B cell (primary cell): Measurements from ENCODE around the gene CSNK2B. TPM values are rescaled to one million over a fixed set of nuclear protein-coding genes. Genes with fewer than 3 reads are reported as not detected.

Source experiments
- ATAC-seq: fragments of 200-7000 bp; cut with Tn5 transposase; one replicate; pipeline ENCODE4 v1.10.0; 2021; ENCODE audit warnings: low read depth, mild to moderate bottlenecking, moderate number of reproducible peaks, moderate library complexity
- CTCF ChIA-PET: fragments of 350-600 bp; sonication (Branson Sonifier 250); formaldehyde crosslinking; loops from one replicate; lab custom pipeline; 2021; ENCODE audit warnings: antibody characterized with exemption, inconsistent platforms; lab: Charles Lee
- POLR2A ChIA-PET: fragments of 350-600 bp; sonication (Branson Sonifier 250); formaldehyde crosslinking; loops from one replicate; lab custom pipeline; 2021; ENCODE audit warnings: antibody characterized with exemption; lab: Charles Lee
- DNase-seq: peaks from one replicate; pipeline ENCODE4 v3.0.0; 2013
- H2AFZ ChIP-seq: 2 replicates; pipeline ENCODE4 v1.6.1; 2012; ENCODE audit warnings: mild to moderate bottlenecking, low read depth, low read length; ENCODE audit not compliant: insufficient read depth, poor library complexity, severe bottlenecking
- H3K27ac ChIP-seq, 2 donors: 1 replicate in 1 of 2; 2 replicates in 1 of 2; pipeline ENCODE4 v1.5.1; 2012 to 2013; ENCODE audit warnings: low read length in 2 of 2, mild to moderate bottlenecking in 2 of 2, moderate library complexity in 1 of 2
- H3K27me3 ChIP-seq, 4 experiments: fragments of 200-600 bp in 1 of 4; sonication (generic) in 1 of 4; replicated peaks in 1 of 4; 1 replicate in 2 of 4; 2 replicates in 2 of 4; pipeline versions ENCODE4 v1.6.1 to v1.7.0; 2013 to 2016; ENCODE audit warnings: low read length in 3 of 4, mild to moderate bottlenecking in 2 of 4, mixed read lengths in 1 of 4, moderate library complexity in 1 of 4; ENCODE audit not compliant: insufficient read depth in 4 of 4, control insufficient read depth in 3 of 4; ENCODE audit errors: control extremely low read depth in 1 of 4
- H3K36me3 ChIP-seq, 2 experiments: replicated peaks in 1 of 2; 1 replicate in 1 of 2; 2 replicates in 1 of 2; pipeline versions ENCODE4 v1.6.1 to v1.7.1; 2013; ENCODE audit warnings: low read length in 1 of 2; ENCODE audit not compliant: insufficient read depth in 2 of 2, control insufficient read depth in 1 of 2; ENCODE audit errors: control extremely low read depth in 1 of 2, extremely low read depth in 1 of 2
- H3K4me1 ChIP-seq, 2 donors: fragments of 200-600 bp in 1 of 2; sonication (generic) in 1 of 2; 1 replicate in 1 of 2; 2 replicates in 1 of 2; pipeline versions ENCODE4 v1.5.1 to v1.6.1; 2013 to 2017; ENCODE audit warnings: low read length in 2 of 2; ENCODE audit not compliant: control insufficient read depth in 2 of 2, insufficient read depth in 2 of 2
- H3K4me2 ChIP-seq: replicated peaks from 2 replicates; pipeline ENCODE3; 2012; ENCODE audit warnings: mild to moderate bottlenecking, low read depth, low read length; ENCODE audit not compliant: poor library complexity, severe bottlenecking
- H3K4me3 ChIP-seq, 5 experiments: fragments of 200-600 bp in 1 of 5; sonication (generic) in 1 of 5; 1 replicate in 3 of 5; 2 replicates in 2 of 5; pipeline versions ENCODE4 v1.5.1 to v1.7.0; 2011 to 2016; ENCODE audit warnings: low read length in 4 of 5, mild to moderate bottlenecking in 4 of 5, low read depth in 2 of 5, control low read depth in 1 of 5, moderate library complexity in 1 of 5; ENCODE audit not compliant: insufficient read depth in 1 of 5; ENCODE audit errors: control extremely low read depth in 1 of 5, extremely low read depth in 1 of 5
- H3K79me2 ChIP-seq: fragments of 200-600 bp; sonication (generic); one replicate; pipeline ENCODE4 v1.6.0; 2016; ENCODE audit warnings: low read length; ENCODE audit not compliant: control insufficient read depth, insufficient read depth
- H3K9ac ChIP-seq: fragments of 200-600 bp; sonication (generic); 2 replicates; pipeline ENCODE4 v1.6.1; 2017; ENCODE audit warnings: mild to moderate bottlenecking, low read length, moderate library complexity
- H3K9me3 ChIP-seq, 3 donors: one replicate each; pipeline versions ENCODE4 v1.6.1 to v1.7.1; 2013; ENCODE audit warnings: low read length in 2 of 3; ENCODE audit not compliant: control insufficient read depth in 2 of 3, insufficient read depth in 1 of 3; ENCODE audit errors: control extremely low read depth in 1 of 3
- H4K20me1 ChIP-seq: 2 replicates; pipeline ENCODE4 v1.6.0; 2012; ENCODE audit warnings: mild to moderate bottlenecking, low read length; ENCODE audit not compliant: insufficient read depth, control insufficient read depth, poor library complexity, severe bottlenecking
- H3K27ac Mint-ChIP-seq: one replicate; pipeline ENCODE4 v1.8.0; 2021; ENCODE audit warnings: mixed read lengths
- H3K27me3 Mint-ChIP-seq: one replicate; pipeline ENCODE4 v1.8.0; 2021; ENCODE audit warnings: mixed read lengths
- H3K4me1 Mint-ChIP-seq: one replicate; pipeline ENCODE4 v1.8.0; 2021; ENCODE audit warnings: mixed read lengths
- H3K4me3 Mint-ChIP-seq: one replicate; pipeline ENCODE4 v1.8.0; 2021; ENCODE audit warnings: mixed read lengths
- H3K9me3 Mint-ChIP-seq: one replicate; pipeline ENCODE4 v1.8.0; 2022; ENCODE audit warnings: mixed read lengths; ENCODE audit not compliant: insufficient read depth
- EZH2 ChIP-seq: IDR thresholded peaks from 2 replicates; pipeline ENCODE4 v1.6.1; 2012; ENCODE audit warnings: borderline replicate concordance, low read depth, mild to moderate bottlenecking, moderate library complexity, low read length; ENCODE audit not compliant: insufficient read depth, poor library complexity, severe bottlenecking
- WGBS: methylation state at CpG from one replicate; pipeline ENCODE4 v1.1.5; 2013; ENCODE audit warnings: missing lambda C conversion rate; ENCODE audit not compliant: insufficient coverage; 5-methylcytosine and 5-hydroxymethylcytosine counted together
- intact Hi-C: fragments of 100-400 bp; cut with micrococcal nuclease; formaldehyde crosslinking; loops from one replicate; pipeline ENCODE4 v1.10.0; 2022
- polyA plus RNA-seq: library from polyadenylated mRNA; depleted of rRNA; stranded (reverse); fragments of >200 nt; gene quantifications from 2 replicates; pipeline ENCODE4 v1.2.3, GENCODE V29; 2012
- total RNA-seq, 2 donors: library from RNA; stranded (reverse); fragments of 120-200 nt in 1 of 2; gene quantifications; 1 replicate in 1 of 2; 2 replicates in 1 of 2; pipeline versions ENCODE4 v1.2.3 to v1.2.4, GENCODE V29; 2013 to 2022
- TF ChIP-seq, protein P1 (sequence below): fragments of 200-600 bp; IDR thresholded peaks from one replicate; pipeline ENCODE4 v1.8.0; 2022; ENCODE audit warnings: antibody characterized with exemption, mild to moderate bottlenecking

Gene CSNK2B
- total and polyA plus RNA-seq, 2 donors (not counting 1 experiment from before 2014, with no cell fraction given) = 142 to 146 TPM

DNA sequence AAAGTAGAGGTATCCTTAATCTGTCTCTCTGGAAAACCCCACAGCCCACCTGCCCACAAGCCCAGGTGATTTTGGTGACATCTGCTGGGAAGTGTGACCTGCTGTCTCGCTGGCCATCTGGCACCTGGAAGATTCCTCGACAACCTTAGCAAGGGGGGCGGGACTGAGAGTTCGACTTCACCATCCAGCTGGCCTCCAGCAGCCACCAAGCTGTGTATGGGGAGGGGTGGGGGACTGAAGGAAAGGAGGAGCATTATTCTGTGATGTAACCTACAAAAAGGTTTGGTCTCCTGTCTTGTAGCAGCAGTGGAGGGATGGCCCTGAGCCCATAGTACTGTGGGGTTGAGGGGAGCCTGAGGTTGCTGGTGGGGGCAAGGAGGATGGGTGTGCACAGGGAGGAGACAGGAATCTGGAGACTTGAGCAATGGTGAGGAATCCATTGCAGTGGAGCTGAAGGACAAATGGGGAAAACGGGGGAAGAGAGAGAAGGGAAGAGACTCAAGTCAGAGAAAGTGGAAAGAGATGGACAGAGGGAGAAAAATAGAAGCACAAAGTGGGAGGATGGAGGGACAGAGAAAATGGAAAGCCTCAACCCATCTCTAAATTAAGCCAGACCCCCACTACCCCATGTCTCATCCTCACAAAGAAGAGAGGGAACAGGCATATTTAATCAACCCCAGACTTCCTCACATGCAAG lies 44.8 kb downstream of the CSNK2B start:
- Mint-ChIP-seq H3K4me1 (peaks cover 14% of the 10 kb centered on the region), H3K27me3 (peaks cover 3% of the 10 kb centered on the region), H3K27ac (no peak overlapping the region), H3K9me3 (no peaks in the 10 kb centered on the region), H3K4me3 (no peak overlapping the region)
- DNase-seq = no peak
- Histone ChIP-seq H3K9ac (no peak overlapping the region), H3K79me2 (no peaks in the 10 kb centered on the region), H3K27ac (no peak overlapping the region), H3K4me2 (peak overlapping the region; percentile 42), H3K9me3 (no peaks in the 10 kb centered on the region), H3K4me1 (peaks cover 10 to 16% of the 10 kb centered on the region in 2 donors), H4K20me1 (no peaks in the 10 kb centered on the region), H3K27me3 (peaks cover 0 to 6% (median 0%) of the 10 kb centered on the region in 4 experiments), H3K36me3 (no peaks in the 10 kb centered on the region), H3K4me3 (no peak overlapping the region), H2AFZ (peak overlapping the region; percentile 46)
- intact Hi-C loops = no loop called here
- ChIA-PET POLR2A (no interaction called here), CTCF (interaction anchor here (1.0 to 3.3 kb wide), 3 partner anchors 17 to 120 kb away, joined by 3 to 17 read pairs (median 14); no protein-coding TSS in a partner anchor)
- ATAC-seq = no peak
- 80% methylated on average over 5 of the region's 5 CpGs for WGBS
- no peak for TF ChIP-seq EZH2
- TF ChIP-seq, protein P1, sequence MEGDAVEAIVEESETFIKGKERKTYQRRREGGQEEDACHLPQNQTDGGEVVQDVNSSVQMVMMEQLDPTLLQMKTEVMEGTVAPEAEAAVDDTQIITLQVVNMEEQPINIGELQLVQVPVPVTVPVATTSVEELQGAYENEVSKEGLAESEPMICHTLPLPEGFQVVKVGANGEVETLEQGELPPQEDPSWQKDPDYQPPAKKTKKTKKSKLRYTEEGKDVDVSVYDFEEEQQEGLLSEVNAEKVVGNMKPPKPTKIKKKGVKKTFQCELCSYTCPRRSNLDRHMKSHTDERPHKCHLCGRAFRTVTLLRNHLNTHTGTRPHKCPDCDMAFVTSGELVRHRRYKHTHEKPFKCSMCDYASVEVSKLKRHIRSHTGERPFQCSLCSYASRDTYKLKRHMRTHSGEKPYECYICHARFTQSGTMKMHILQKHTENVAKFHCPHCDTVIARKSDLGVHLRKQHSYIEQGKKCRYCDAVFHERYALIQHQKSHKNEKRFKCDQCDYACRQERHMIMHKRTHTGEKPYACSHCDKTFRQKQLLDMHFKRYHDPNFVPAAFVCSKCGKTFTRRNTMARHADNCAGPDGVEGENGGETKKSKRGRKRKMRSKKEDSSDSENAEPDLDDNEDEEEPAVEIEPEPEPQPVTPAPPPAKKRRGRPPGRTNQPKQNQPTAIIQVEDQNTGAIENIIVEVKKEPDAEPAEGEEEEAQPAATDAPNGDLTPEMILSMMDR = no peak

DNA sequence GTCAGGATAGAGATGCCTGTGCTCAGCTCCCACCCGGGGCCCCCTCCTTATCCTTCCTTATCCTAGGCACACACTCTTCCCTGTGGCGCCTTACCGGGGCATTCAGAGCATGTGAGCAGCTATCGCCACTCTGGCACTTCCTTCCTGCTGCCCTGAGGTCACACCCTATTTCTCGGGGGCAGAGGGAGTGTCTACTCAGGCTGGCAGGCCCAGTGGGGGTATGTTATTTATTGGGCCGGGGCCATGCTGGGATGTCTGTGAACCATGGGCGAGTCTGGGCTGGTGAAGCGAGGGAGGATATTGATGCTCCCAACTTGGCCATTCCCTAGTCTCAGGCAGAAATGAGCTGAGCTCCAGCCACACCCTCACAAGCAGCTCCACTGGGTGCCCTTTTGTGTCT lies 45.4 kb downstream of the CSNK2B start:
- Mint-ChIP-seq H3K9me3 (no peaks in the 10 kb centered on the region), H3K4me1 (peaks cover 14% of the 10 kb centered on the region), H3K27me3 (peaks cover 3% of the 10 kb centered on the region), H3K27ac (no peak overlapping the region), H3K4me3 (no peak overlapping the region)
- intact Hi-C loops = no loop called here
- Histone ChIP-seq H3K79me2 (no peaks in the 10 kb centered on the region), H3K4me2 (peak overlapping the region; percentile 42), H3K9ac (no peak overlapping the region), H3K27me3 (peaks cover 0 to 6% (median 0%) of the 10 kb centered on the region in 4 experiments), H3K9me3 (no peaks in the 10 kb centered on the region), H3K4me3 (no peak overlapping the region), H4K20me1 (no peaks in the 10 kb centered on the region), H2AFZ (peak overlapping the region; percentile 46), H3K27ac (no peak overlapping the region), H3K4me1 (peaks cover 10 to 16% of the 10 kb centered on the region in 2 donors), H3K36me3 (no peaks in the 10 kb centered on the region)
- ATAC-seq = no peak
- DNase-seq = no peak
- TF ChIP-seq EZH2 = no peak
- TF ChIP-seq, protein P1 = no peak
- CTCF ChIA-PET = interaction anchor here (0.6 to 3.3 kb wide), 6 partner anchors 16 to 1439 kb away, joined by 3 to 17 read pairs (median 4); partner anchors contain the start of gene ZBTB12
- POLR2A ChIA-PET = no interaction called here
- 49% methylated on average over 8 of the region's 8 CpGs for WGBS
